Muscle of back (tissue), 13 donors: Measurements from ENCODE around the gene SHLD2. TPM values are rescaled to one million over a fixed set of nuclear protein-coding genes. Genes with fewer than 3 reads are reported as not detected.
A peak's percentile ranks its signal among the peaks of the same experiment; 100 is the strongest.
"Not testable (repeated sequence)": the region's sequence is repeated elsewhere in the genome, so short reads cannot be mapped to it uniquely, and the experiment has no call there.

Source experiments
- DNase-seq, 3 donors: peaks; one replicate each; pipeline versions ENCODE4 v3.0.0 to v3.0.0-alpha.2; 2013
- long read RNA-seq, 9 donors: transcript quantifications; one replicate each; lab custom pipeline, GENCODE V29; 2026
- polyA plus RNA-seq, 10 donors: library from polyadenylated mRNA; unstranded; fragments of 120-200 nt; gene quantifications; one replicate each; pipeline ENCODE4 v1.2.1, GENCODE V29; 2013; ENCODE audit not compliant: insufficient read length in 10 of 10

The SHLD2 gene, protein sequence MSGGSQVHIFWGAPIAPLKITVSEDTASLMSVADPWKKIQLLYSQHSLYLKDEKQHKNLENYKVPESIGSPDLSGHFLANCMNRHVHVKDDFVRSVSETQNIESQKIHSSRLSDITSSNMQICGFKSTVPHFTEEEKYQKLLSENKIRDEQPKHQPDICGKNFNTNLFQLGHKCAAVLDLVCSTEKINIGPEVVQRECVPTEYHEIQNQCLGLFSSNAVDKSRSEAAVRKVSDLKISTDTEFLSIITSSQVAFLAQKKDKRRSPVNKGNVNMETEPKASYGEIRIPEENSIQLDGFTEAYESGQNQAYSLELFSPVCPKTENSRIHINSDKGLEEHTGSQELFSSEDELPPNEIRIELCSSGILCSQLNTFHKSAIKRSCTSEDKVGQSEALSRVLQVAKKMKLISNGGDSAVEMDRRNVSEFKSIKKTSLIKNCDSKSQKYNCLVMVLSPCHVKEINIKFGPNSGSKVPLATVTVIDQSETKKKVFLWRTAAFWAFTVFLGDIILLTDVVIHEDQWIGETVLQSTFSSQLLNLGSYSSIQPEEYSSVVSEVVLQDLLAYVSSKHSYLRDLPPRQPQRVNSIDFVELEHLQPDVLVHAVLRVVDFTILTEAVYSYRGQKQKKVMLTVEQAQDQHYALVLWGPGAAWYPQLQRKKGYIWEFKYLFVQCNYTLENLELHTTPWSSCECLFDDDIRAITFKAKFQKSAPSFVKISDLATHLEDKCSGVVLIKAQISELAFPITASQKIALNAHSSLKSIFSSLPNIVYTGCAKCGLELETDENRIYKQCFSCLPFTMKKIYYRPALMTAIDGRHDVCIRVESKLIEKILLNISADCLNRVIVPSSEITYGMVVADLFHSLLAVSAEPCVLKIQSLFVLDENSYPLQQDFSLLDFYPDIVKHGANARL
- 10 to 100 TPM; 18.4 to 28.2 (median 22.9) TPM for polyA plus RNA-seq
- long read RNA-seq, donor 1, partial matches to known transcripts, result 0 of 2 reads
- long read RNA-seq, donor 1, other reads (novel, unspliced or antisense), result 0 of 2 reads
- long read RNA-seq, donor 2, partial matches to known transcripts, result 21 of 34 reads
- long read RNA-seq, donor 2, other reads (novel, unspliced or antisense), result 13 of 34 reads
- long read RNA-seq, donor 3, result 0 reads
- long read RNA-seq, donor 4, result 0 reads
- long read RNA-seq, donor 5, partial matches to known transcripts, result 5 of 5 reads
- long read RNA-seq, donor 5, other reads (novel, unspliced or antisense), result 0 of 5 reads
- long read RNA-seq, donor 6, partial matches to known transcripts, result 0 of 2 reads
- long read RNA-seq, donor 6, other reads (novel, unspliced or antisense), result 0 of 2 reads
- long read RNA-seq, donor 7, result 0 reads
- long read RNA-seq, donor 8, partial matches to known transcripts, result 0 of 2 reads
- long read RNA-seq, donor 8, other reads (novel, unspliced or antisense), result 0 of 2 reads
- long read RNA-seq, donor 9, result 0 reads

DNA sequence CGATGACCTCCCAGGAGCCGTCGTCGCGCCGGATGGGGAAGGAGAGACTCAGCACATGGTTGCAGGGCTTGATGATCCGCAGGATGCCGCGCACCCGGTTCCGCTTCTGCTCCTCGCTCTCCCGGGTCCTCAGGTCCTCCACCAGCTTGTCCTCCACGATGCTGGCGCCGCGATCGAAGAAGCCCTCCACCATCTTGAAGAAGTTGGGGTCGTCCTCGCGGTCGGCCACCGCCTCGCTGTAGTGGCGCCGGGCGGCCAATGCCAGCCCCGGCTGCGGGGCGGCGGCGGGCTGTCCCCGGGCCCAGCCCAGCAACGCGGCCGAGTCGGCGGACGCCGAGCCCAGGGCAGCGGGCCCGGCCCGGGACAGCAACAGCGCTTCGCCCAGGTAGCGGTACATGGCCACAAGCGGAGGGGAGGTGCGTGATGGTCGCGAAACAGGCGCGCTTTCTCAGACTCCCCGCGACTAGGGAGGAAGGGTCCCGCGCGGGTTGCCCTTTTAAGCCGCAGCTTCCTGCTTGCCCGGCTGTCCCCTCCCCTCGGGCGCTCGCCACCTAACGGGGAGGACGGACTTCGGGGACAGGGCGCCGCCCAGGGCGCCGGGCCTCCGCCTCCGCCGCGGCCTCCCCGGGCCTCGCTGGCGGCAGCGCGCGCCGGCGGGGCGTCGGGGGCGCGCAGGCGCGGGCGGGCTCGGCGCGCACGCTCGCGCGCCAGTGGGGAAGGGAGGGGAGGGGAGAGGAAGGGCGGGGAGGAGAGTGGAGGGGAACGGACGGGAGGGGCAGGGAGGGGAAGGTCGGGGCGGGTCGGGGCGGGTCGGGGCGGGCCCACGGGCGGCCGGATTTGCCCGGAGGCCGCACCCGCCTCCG lies at the start of gene SHLD2, which contains the start of gene GLUD1:
SHLD2 (plus strand) TSS at position 834 of the 863 bp plus-strand sequence. CDS start 56,149 bp downstream, outside the sequence.
GLUD1 (minus strand) TSS at position 471 of the 863 bp plus-strand sequence; CDS start at position 397, 74 bp downstream.
- peak; percentile 89 to 96 (median 92) for DNase-seq

DNA sequence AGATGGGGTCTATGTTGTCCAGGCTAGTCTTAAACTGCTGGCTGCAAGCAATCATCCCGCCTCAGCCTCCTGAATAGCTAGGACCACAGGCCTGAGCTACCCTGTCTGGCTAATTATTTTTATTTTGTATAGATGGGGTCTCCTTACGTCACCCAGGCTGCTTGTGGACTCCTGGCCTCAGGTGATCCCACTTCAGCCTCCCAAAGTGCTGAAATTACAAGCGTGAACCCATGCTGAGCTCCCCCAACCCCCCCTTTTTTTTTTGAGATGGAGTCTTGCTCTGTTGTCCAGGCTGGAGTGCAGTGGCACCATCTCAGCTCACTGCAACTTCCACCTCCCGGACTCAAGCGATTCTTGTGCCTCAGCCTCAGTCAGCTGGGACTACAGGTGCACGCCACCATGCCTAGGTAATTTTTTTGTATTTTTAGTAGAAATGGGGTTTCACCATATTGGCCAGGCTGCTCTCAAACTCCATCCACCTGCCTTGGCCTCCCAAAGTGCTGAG lies 49.5 kb upstream of the SHLD2 start:
- DNase-seq, result no peak

DNA sequence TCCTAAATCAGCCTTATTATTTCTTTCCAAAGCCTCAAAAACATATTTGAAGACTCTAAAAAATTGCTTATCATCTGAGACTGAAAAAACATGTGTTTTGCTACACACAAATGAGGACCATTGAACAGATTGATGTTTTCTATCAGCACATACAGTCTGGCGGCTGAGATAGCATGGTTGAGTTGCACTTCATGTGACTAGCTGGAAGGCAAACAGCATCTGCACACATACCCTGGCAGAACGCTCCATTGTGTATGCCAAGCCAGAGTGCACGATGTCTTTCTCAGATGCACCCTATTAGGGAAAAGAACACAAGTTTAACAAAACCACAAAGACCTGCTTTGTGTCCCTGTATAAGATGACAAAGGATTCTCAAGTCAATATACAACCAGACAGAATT lies 41.9 kb upstream of the SHLD2 start:
- DNase-seq, result peak; percentile 9 to 51 (median 34)

DNA sequence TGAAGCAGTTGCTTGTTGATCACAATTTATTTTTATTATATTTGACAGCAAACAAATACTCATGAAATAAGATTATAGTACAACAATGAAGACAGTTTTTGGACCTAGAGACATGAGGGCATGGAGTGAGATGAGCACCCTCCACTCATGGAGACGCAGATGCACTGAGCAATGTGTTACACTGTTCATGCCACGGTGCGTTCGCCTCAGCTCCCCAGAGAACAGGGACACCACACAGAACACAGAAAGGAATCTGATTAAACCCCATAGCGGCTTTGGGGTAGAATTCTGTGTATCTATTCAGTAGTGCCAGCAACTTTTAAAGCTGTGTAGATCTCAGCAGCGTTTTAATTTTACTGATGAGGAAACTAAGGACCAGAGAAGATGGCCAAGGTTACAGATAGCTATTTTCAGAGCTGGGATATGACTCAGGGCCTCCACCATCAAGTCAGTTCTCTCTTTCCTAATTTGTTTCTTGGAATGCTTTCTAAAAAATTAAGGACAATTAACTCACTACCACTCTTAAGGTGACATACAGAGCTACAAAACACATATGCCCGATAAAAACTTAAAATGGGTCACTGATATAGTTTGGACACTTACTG lies 41.3 kb upstream of the SHLD2 start:
- DNase-seq, result no peak

DNA sequence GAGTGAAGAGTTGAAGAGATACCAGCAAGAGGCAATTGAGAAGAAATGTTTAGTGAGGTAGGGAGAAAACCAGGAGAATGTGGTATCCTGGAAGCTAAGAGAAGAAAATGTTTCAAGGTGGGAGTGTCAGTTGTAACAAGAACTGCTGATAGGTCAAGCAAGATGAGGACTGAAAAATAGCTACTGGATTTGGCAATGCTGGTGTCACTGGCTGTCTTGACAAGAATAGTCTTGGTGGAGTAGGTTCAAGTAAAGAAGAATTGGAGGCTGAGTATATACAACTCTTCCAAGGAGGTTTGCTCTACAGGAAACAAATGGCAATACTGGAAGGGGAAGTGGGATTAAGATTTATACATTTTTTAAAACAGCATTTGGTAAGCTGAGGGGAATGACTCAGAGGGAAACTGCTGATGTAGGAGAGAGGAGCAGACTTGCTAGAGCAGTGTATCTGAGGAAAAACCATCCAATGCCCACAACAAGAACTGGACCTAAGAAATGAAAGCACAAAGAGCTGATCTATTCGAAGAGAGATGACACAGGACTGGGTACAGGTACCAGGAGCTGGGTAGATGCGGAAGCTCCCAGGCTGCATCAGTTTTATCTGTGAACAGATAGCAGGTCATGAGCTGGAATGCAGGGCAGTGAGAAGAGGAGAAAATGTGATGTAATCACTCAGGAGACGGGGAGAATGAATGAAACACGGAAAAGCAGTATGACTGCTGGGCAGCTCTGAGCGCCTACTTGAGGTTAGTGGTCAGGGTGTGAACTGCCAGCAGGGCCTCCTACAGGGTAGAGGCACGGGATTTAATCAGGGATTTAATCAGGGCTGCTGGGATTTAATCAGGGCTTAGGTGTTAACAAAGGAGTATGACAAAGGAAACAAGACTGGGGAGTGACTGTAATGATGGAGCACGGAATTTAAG lies 40.4 kb upstream of the SHLD2 start:
- DNase-seq, result peak; percentile 18 to 40 (median 25)

DNA sequence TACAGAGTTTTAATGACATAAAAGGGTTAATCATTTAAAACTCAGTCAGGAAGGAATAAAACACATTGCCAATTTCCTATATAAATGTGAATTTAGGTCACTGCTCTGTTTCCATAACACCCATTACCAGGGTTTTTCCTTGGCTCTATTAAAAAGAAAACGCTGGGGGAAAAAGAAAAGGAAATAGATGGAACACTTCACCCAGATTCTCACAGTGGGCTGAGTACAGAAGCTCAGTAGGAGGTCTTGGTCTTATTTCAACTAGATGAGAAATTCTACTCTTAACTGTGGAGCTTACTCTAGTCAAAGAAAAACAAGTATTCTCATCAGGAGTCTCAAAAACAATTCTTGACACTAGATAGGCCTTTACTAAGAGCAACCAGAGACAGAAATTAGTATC lies 36.8 kb upstream of the SHLD2 start:
- DNase-seq, result peak in 1 of 3 donors; percentile 11

DNA sequence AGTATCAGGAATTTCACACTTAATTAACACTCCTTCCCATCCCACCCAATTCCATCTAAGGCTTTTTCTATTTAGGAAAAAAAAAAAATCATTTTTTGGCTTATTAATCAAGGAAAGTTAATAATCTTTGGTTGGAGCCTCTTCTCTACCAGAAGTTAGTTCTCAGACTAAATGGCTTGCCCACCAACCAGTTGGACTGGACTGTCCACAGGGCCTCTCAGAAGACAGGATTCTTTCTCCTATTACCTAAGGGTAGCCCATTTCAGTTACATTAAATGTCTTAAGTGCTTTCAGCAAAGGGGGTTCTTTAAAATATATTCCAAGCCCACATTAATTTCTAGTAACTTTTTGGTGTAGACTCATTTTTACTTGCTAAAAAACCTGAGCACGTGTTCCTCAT lies 35.6 kb upstream of the SHLD2 start:
- no peak for DNase-seq

DNA sequence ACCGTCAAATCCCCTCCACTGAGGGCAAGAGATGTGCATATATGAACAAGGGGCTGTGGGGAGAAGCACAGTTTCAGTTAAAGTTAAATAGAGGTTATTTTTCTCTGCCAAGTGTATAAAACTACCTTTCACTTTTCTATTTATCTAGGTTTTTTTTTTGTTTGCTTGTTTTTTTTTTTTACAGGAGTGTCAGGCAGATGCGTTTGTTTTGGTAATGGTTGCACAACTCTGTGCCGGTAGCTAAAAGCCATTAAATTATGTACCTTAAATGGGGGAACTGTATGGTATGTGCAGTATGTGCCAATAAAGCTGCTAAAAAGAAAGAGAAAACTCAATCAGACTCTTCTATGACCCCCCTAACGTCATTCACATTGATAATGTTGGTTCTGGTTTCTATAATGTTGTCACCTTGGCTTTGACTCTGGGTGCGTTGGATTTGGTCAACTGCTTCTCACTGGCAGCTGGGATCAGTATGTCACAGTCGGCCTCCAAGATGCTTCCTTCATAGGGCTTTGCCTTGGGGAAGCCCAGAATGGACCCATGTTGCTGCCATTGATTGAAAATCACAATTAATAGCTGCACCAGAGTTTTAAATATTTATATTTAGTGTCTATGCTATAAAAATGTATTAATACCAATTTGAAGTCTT lies 34.6 kb upstream of the SHLD2 start:
- DNase-seq, result no peak

DNA sequence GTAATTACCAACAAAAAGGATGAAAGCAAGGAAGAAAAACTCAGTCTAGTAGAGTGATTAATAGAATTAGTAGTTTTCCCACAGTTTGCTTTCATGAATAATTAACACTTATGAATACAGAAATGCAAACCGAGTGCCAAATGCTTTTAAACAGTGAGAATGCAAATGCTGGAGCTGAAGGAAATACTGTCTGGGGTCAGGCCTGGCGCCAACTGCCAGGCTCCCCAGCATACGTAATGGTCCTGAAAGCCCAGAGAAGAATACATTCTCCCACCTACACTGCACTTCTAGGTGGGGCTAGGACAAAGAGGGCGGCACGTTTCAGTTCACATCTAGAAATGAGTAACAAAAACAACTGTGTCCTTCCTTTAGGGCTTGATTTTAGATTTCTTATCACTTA lies 30.4 kb upstream of the SHLD2 start:
- no peak for DNase-seq

DNA sequence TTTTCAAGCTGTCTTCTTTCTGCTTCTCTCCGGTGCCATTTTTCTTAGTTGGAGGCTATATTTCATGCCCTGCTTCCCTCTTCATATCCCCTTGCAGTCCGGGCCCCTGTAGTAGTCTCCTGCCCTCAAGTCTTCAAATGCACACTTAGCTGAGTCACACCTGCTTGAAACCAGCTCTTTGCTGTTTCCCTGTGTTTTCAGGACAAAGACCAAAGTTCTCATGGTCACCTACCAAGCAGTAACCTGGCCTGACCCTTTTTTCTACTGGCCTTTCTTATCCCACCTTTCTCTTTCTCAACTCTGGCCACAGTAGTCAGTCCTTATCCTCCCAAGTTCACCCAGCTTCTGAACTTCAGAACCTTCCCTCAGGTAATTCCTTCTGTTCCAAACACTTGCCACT lies 28.8 kb upstream of the SHLD2 start:
- no peak for DNase-seq

DNA sequence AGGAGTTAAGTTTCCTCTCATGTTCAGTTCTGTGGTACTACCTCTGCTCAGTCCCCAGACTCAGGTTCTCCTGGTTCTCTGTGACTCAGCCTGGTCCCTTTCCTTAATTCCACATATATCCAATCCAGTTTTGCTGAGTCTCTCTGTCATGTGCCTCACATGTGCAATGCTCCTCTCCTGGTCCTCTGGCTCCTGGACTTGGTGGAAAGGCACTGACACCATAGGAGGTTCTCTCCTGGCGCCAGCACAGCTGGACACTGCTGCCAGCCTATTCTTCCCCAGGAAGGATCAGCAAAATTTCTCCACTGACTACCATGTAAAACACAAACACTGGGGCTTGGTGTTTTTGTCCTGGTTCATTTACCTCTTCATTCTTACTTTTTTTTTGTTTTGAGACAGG lies 28.1 kb upstream of the SHLD2 start:
- DNase-seq, result no peak

DNA sequence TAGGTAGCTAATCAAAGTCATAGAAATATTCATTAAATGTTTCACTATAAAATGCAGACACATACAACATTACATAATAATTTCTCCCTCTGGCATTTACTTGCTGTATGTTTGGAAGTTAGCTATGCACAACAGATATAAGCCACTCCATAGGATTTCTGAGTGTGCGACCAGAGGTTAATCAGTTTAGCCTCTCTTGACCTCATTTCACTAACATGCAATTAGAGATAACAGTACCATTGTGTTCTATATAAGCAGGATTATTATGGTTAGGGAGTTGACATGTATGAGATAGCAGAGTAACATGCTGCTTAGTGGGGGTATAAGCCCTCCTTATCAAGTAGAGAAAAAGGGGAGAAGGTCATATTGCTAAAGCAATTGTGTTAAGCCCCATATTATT lies 26.7 kb upstream of the SHLD2 start:
- DNase-seq, result no peak

DNA sequence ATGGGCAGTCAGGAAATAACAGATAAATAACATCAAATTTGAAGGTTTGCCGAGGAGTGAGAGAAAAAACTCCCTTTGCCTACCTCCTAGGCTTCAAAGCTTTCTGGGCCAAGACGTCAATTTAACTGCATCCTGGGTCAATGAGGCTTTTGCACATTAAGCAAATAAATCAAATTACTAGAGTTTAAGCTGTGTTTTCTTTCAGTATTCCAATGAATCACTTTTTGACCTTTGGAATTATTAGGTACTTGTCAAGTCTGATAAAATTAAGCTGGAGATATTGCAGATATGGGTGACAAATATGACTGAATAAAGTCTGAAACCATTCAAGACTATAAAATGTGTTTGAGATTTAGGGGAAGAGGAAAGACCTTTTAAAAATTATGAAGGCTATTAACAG lies 22.6 kb upstream of the SHLD2 start:
- no peak for DNase-seq

DNA sequence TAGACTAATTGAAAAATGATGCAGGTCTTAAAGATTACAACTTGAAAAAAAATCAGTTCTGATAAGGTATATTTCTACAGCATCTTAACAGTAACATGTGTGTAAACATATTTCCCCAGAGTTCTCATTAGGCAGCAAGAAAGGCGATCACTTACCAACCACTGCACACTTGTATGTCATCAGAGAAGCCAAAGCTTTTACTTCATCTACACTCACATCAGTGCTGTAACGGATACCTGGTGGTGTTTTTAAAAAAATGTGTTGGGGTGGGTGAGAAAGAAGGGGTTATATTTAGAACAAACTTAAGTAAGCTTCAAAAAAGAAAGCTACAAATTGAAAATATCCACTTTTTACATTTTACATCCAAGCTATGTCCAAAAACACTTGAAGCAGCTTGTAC lies 18.6 kb upstream of the SHLD2 start:
- DNase-seq, result not testable (repeated sequence)

DNA sequence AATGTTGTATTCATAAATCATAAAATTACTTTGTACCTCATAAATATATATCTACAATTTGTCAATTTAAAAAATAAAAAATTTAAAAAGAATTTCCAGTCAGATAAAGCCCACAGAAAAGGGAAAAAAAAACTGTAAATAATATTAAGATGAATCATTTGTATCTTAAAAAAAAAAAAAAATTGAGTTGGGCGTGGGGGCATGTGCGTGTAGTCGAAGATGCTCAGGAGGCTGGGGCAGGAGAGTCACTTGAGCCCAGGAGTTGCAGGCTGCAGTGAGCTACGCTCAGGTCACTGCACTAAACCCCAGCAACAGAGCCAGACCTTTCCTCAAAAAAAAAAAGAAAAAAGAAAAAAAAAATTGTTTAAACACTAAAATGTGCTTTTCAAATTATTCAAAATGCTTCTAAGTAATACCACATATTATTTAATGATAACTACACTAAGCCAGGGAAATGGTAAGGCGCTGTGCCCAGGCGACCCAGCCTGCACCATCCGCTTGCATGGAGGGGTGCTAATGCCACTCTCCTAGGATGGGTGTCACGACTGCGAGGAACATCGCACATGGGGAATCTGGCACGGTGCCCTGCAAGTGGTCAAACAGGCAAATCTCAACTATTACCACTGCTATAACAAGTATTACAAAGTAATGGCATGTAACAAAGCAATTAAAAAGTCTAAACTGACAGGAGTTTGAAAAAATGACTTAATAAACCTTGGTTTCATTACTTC lies 15.7 kb upstream of the SHLD2 start:
- DNase-seq, result no peak

DNA sequence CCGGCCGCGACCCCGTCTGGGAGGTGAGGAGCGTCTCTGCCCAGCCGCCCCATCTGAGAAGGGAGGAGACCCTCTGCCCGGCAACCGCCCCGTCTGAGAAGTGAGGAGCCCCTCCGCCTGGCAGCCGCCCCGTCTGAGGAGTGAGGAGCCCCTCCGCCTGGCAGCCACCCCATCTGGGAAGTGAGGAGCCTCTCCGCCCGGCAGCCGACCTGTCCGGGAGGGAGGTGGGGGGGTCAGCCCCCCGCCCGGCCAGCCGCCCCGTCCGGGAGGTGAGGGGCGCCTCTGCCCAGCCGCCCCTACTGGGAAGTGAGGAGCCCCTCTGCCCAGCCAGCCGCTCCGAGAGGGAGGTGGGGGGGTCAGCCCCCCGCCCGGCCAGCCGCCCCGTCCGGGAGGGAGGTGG lies 14.4 kb upstream of the SHLD2 start:
- not testable (repeated sequence) for DNase-seq

DNA sequence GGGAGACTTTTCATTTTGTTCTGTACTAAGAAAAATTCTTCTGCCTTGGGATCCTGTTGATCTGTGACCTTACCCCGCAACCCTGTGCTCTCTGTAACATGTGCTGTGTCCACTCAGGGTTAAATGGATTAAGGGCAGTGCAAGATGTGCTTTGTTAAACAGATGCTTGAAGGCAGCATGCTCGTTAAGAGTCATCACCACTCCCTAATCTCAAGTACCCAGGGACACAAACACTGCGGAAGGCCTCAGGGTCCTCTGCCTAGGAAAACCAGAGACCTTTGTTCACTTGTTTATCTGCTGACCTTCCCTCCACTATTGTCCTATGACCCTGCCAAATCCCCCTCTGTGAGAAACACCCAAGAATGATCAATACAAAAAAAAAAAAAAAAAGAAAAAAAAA lies 13.4 kb upstream of the SHLD2 start:
- DNase-seq, result not testable (repeated sequence)
